ENCODE data around the gene AKR1C1.

GRCh38 chr10:5013385-5013784 lies 50.2 kb downstream of the AKR1C1 start:
- TF ChIP-seq TCF7L2 (IDR thresholded peaks at IDR 0.05; ENCODE audit: low read depth, low read length) (no peak), CTCF (IDR thresholded peaks at IDR 0.05) (no peak), SIN3A (IDR thresholded peaks at IDR 0.05; ENCODE audit: borderline replicate concordance, insufficient read depth, low read depth, low read length) (no peak), POLR2AphosphoS5 (IDR thresholded peaks at IDR 0.05; ENCODE audit: low read depth, low read length) (no peak), REST (IDR thresholded peaks at IDR 0.05; ENCODE audit: insufficient read depth in 1 of 2, low read depth in 2 of 2, low read length in 1 of 2) (no peak)

Data from Panc1 (cell line).